NCI-H345 (cell line): ENCODE measurements around the gene SLIT1.
A peak's percentile ranks its signal among the peaks of the same experiment; 100 is the strongest.
"Not testable (repeated sequence)": the region's sequence is repeated elsewhere in the genome, so short reads cannot be mapped to it uniquely, and the experiment has no call there.

Experiments
- DNase-seq: peaks from one replicate; lab custom pipeline; 2025; lab: John Stamatoyannopoulos, UW

The SLIT1 gene

GRCh38 chr10:97042716-97043562 lies 142.8 kb downstream of the SLIT1 start:
- DNase-seq, result no peak

- no peak for DNase-seq
These were observed 143.7 kb downstream of the SLIT1 start for GRCh38 chr10:97042081-97042480.

- no peak for DNase-seq
These were observed 145.1 kb downstream of the SLIT1 start for GRCh38 chr10:97040706-97041105.

GRCh38 chr10:97040248-97040584 lies 145.5 kb downstream of the SLIT1 start:
- DNase-seq, result no peak

GRCh38 chr10:97039538-97040247 lies 146.1 kb downstream of the SLIT1 start:
- no peak for DNase-seq

- no peak for DNase-seq
These were observed 147.1 kb downstream of the SLIT1 start for GRCh38 chr10:97038688-97039087.

GRCh38 chr10:97037365-97038361 lies 148.1 kb downstream of the SLIT1 start:
- DNase-seq, result peak; percentile 83

- DNase-seq, result no peak
These were observed 150.6 kb downstream of the SLIT1 start for GRCh38 chr10:97034958-97035769.

GRCh38 chr10:97034301-97034700 lies 151.5 kb downstream of the SLIT1 start:
- DNase-seq, result no peak

- not testable (repeated sequence) for DNase-seq
These were observed 151.9 kb downstream of the SLIT1 start for GRCh38 chr10:97033841-97034240.

GRCh38 chr10:97032624-97033023 lies 153.1 kb downstream of the SLIT1 start:
- DNase-seq, result no peak

GRCh38 chr10:97031459-97031858 lies 154.3 kb downstream of the SLIT1 start:
- DNase-seq, result no peak

GRCh38 chr10:97030894-97031293 lies 154.9 kb downstream of the SLIT1 start:
- no peak for DNase-seq

- DNase-seq, result no peak
These were observed 156.5 kb downstream of the SLIT1 start for GRCh38 chr10:97029271-97029670.

GRCh38 chr10:97028832-97029178 lies 157.0 kb downstream of the SLIT1 start:
- no peak for DNase-seq

- DNase-seq, result no peak
These were observed 157.5 kb downstream of the SLIT1 start for GRCh38 chr10:97028126-97028831.

- no peak for DNase-seq
These were observed 160.0 kb downstream of the SLIT1 start for GRCh38 chr10:97025613-97026242.

GRCh38 chr10:97024168-97025073 lies 161.3 kb downstream of the SLIT1 start:
- DNase-seq, result no peak
